ENCODE results near the gene DDX39B.

Gene DDX39B

DNA sequence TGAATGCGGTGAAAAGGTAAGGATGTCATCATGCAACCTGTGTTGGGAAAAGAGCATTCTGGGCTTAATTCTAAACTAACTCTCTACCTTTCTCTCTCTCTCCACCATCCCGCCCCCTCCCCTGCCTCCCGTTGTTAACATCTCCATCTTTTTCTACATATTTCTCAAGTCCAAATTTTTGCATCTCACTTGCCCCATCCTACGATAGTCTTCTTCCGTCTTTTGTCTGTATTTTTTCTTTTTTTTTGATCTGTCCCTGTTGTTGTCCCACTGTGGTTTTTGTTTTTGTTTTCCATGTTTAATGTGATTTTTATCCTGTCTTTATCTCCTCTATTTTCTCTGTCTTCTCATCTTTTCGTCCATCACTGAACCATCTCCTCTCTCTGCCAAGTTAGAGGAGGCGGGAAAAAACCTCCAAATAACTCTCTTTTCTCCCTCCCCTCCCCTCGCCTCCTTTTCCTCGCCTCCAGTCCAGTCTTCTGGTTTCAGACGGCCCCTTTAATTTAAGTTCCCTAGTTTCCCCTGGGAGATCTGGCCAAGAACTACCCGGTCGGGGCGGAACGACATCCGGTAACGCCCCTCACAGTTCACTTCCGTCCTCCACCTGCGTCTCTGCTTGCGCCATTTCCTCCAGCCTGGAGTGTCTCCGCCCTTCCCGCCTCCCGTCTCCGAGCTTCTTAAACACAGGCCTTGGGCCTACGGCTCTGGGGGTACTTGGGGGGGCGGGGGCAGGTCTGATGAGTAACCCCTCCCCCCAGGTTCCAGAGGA is 5.3 kb upstream of the DDX39B start, which contains the start of gene NFKBIL1:
NFKBIL1 (plus strand) TSS at position 651 of the 769 bp plus-strand sequence; CDS start at position 738, 87 bp downstream.
- DNase-seq = peak; percentile 43

DNA sequence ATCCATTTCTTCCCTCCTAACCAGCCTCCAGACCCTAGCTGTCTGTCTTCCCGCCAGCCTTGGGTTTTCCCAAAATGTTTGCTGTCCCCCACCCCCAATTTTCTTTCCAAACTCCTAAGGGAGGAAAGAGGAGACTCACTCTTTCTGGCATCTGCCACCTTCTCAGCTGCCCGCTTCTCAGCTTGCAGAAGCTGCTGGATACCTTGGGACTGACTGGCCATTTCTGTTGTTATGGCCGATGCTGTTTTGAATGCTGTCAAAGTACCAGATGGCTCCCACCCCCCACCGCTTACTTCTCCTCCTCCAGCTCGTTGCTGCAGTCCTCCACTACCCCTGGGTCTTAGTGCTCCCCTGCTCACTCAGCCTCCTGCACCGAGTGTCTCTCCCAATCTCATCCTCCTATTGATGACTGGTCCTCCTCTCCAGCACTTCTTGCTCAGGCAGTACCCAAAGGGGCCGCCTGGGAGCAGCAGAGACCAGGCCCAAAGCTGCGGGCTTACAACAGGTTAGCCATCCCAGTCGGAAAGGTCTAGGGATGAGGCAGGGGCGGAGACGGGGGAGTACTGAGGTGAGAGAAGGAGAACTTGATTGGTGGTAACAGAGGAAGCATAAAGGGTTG is 4.6 kb upstream of the DDX39B start, which contains the start of gene ATP6V1G2:
ATP6V1G2 (minus strand) TSS at position 270 of the 619 bp plus-strand sequence; CDS start at position 221, 49 bp downstream.
- peak; percentile 49 for DNase-seq

DNA sequence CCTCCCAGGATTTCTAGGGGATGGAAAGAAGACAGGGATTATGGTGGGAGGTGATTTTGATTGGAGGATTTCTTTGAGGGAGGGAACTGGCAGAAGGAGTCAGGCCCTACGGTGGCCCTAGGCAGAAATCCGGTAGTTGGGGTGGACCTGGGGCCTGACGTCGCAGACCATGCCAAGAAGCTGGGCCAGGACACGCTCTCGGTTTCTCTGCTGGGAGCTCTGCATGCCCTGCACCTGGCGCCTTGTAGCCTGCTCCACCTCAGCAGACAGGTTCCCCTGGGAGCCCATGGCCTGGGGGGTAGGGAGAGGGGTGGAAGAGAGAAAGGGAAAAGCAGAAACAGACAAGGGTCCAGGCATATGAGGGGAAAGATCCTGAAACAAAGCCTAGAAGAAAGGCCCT is 3.5 kb upstream of the DDX39B start:
- no peak for DNase-seq

DNA sequence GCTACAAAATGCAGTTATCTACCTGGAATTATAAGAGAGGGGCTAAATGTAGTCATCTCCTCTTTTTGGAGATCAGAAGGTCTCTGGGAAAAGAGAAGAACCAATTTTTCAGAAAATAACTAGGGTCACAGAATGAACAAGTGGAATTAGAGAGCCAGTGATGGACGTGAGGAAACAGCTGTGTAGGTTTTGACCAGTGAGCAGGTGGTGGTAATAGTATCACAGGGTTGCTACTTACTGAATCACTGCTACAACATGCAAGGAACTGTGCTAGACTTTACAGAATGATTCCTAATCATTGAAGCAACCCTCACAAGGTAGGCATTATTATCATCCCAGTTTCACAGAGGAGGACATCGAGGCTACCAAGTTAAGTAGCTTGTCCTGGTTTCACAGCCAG is 2.9 kb upstream of the DDX39B start:
- DNase-seq = no peak

DNA sequence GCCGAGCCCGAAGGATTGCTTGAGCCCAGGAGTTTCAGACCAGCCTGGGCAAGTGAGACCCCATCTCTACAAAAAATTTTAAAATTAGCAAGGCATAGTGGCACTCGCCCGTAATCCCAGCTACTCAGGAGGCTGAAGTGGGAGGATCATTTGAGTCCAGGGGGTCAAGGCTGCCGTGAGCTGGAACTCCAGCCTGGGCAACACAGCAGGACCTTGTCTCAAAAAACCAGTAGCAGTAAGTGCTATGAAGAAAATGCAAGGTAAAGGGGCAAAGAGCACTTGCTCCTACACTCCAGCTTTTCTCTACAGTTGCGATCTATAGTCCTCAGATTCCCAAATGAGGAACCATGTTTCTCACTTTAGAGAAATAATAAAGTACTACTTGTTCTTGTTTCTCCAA is 1.8 kb upstream of the DDX39B start:
- DNase-seq = no peak

DNA sequence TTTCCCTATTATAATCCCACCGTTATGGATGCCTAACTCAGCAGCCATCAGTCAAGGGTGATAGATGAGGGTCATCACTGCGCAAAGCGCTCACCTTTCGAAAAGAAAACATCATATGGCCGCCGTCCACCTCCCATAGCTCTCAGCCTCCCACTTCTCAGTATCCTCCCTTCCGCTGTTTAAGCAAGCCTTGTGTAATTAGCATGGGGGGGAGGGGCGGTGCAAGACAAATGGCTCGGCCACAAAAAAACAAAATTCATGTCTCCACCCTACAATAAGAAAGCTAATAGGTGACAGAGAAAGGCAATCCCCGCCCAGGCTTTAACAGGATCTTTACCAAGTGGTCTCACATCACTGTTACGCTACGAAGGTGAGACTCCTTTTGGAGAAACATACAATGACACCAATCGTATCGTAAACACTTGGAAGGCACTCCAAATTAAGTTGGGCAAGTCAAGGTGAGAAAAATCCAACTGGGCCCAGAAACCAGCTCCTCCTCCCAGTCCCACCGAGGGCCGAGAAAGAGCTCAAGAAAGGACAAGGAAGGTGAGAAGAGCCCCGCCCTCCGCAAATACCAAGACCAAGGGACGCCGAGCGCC is 645 bp downstream of the DDX39B start:
- DNase-seq = no peak

DNA sequence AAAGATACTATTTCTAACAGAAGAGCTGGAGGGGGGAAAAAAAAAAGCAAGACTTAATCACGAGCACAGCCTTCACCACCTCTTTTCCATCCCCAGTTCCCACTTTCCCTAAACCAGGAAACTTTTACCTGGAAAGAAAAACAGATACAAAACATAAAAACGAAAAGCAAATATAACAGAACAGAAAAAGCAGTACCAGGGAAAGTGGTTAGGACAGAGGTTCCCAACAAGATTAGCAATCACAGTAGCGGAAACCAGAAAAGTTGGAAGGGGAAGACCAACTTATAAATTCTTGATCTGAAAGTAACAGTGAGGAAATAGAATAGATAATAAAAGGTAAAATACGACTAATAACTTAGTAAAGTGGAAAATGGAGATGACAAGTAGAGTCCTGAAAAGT is 1.2 kb downstream of the DDX39B start:
- DNase-seq = no peak

DNA sequence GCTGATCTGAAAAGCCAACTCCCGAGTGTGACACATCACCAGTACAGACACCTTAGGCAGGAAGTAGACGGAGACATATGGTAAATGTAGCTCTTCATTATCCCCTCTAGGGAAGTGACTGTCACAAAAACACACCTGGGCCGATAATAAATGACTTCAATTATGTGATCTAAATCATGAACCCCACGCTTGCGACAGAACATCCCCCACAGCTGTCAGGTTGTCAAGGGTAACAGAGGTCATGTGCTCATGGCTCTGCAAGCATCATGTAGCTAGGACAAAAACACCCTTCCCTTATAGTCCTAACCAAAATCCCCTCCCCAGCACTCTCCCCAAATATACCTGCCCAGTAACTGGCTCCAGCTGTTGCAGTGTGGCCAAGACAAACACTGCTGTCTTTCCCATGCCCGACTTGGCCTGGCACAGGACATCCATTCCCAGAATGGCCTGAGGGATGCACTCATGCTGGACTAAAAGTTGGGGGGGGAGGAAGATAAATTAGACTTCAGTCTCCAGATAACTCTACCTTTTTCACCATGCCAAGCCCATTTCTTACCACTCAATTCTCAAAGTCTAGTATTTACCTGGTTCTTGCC is 2.9 kb downstream of the DDX39B start:
- DNase-seq = no peak

DNA sequence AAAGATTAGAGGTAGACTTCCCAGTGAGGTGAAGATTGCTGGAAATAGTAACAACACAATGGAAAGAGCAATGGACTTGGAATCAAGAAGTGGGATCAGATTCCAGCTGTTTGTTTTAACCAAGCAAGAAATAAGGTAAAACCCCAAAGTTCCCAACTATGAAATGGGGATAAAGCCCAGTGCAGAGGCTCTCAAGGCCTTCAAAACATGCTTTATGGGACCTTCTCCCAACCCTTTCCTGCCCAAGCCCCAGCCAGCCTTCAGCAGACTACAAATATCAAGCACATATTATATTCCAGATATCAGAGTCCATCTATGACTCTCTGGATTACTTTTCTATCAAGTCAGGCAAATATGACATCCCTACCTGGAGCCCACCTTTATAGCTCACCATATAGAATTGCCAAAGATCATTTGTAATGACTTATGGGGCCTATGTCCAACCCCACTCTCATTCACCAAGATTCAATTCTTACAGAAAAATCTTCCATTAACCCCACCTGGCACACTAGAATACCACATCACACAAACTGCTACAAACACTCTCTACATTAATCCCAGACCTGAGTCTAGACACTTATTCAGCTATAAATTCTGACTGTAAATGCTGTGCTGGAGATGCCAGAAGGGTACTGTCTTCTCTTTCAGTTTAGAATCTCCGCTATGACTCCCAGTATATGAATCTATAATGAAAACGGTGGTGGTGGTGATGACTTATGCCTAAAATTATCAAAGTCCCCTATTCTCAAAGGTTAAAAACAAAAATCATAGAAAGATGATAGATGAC is 6.1 kb downstream of the DDX39B start:
- no peak for DNase-seq

DNA sequence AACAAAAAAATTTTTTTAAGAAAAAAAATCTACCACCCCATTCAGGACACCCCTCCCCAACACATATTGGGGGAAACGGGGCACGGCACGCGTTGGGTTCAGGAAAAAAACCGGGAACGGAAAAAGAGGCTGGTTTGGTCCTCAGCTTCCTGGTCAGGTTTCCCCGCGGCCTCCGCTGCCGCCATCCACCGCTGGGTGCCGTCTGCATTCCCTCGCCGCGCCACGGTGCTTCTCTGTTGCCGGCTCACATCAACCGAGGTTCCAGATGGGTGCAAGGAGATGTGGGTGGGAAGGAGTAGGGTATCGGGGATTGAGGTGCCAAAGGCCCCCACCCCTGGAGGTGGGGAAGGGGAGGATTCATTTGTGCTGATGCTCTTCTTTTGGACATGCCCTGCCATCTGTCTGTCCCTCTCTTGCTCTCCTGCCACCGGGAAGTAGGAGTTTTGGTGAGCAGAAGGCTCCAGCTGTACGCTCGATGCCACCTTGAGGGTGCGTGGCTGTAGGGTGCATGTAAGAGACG is 7.2 kb downstream of the DDX39B start:
- no peak for DNase-seq

DNA sequence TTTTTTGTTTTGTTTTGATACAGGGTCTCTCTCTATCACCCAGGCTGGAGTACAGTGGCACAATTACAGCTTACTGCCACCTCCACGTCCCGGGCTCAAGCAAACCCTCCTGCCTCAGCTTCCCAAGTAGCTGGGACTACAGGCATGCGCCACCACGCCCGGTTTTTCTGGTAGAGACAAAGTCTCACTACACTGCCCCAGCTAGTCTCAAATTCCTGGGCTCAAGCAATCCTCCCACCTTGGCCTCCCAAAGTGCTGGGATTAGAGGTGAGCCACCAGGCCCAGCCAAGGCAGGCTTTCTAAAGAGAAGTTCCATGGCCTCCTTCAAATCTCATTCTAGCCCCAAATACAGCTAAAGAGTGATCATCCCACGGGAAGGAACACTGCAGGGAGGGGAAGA is 7.8 kb downstream of the DDX39B start:
- no peak for DNase-seq

DNA sequence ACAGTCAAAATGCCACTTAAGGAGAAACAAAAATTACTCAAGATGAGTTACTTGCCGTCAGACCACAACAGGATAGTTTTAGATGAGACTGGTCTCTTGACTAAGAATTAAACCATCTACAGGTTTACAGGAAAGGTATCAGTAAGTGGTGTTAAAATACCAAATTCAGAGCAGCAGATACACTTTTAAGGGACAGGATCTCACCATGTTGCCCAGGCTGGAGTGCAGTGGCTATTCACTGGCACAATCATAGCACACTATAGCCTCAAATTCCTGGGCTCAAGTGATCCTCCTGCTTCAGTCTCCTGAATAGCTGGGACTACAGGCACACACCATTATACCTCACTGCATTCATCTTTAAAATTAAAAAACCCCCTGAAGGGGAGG is 8.4 kb downstream of the DDX39B start:
- DNase-seq = no peak

DNA sequence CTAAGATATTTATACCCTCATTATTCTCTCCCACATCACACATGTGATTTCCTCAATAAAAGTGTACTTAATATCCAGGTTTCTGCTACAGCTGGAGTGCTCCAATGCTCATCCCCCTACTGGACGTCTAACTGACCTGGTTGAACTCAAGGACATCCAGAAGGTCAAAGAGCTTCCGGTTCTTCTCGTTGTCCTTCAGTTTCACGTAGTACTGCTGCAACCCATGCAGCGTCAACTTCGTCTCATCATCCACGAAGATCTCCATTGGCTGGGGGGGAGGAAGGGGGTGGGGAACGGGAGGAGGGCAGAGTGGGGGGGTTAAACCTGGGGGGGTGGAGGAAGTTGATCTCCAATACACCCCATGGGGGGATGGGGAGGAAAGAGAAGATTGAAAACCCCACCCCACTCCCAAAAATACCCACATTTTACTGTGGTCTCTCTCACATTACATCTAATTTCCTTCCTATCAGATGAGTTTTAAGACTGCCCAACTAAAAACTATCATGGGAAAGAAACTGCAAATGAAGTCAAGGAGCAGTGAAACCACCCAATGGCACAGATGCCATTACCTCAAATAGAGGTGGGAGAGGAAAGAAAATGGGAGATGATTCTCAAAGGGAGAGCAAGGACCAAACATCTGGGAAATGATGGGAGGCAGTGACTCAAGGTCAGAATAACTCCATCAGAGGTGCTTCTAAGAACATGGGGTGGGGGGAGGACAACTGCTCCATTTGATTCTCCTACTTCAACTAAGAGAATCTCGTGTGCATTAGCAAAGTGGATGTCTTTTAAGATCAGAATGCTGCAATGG is 9.0 kb downstream of the DDX39B start:
- DNase-seq = no peak

DNA sequence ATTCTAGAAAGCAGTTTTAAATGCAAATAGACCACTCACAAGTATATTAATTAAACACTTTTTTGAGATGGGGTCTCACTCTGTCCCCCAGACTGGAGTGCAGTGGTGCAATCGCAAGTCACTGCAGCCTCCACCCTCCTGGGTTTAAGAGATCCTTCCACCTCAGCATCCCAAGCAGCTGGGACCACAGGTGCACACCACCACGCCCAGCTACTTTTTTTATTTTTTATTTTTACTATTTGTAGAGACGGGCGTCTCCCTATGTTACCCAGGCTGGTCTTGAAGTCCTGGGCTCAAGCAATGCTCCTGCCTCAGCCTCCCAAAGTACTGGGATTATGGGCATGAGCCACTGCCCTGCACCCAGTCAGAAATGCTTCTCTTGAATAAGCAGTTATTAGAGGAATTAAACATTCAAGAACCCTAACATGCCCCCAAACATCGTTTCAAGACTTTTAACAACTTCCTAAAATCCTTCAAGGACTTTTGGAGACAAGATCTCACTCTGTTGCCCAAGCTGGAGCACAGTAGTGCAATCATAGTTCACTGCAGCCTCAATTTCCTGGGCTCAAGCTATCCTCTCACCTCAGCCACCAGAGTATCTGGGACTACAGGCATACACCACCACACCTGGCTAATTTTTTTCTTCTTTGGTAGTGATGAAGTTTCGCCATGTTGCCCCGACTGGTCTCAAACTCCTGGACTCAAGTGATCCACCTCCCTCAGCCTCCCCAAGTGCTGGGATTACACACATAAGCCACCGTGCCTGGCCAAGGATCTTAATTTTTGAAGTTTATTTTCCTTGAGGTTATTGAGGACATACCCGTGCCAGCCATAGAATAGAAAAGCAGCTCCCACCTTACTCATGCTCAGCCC is 9.8 kb downstream of the DDX39B start:
- no peak for DNase-seq

DNA sequence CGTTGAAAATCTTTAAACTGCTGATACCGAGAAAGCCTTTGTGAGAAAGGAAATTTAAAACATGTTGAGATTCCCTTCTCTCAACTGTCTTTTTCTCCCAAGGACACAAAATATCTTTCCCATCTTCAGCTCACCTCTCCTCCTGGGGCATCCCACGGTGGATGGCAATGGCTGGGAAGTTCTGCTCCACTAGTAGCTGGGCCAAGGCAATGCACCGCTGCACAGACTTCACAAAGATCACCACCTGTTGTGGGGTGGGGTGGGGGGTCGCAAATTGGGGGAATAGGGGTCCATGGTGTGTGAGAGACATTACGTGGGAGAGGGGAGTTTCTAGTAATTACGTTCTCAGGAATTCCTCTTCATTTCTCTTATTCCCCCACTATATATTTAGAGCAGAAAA is 10.6 kb downstream of the DDX39B start:
- DNase-seq = no peak

DNA sequence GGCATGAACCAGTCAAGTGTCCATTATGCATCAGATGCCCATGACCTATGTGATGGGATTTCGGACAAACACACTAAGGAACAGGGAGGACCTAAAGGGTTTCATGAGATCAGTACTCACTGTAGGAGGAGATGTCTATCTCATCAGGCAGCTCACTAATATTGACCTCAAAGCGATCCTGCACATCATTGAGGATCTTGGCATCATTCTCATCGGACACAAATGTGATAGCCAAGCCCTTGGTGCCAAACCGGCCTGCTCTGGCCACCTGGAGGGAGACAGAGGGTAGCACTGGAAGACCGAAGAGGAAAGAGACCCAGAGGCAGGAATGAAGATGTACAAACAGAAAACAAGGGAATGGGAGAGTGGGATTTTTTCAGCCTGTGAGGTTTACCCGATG is 11.1 kb downstream of the DDX39B start:
- DNase-seq = no peak

DNA sequence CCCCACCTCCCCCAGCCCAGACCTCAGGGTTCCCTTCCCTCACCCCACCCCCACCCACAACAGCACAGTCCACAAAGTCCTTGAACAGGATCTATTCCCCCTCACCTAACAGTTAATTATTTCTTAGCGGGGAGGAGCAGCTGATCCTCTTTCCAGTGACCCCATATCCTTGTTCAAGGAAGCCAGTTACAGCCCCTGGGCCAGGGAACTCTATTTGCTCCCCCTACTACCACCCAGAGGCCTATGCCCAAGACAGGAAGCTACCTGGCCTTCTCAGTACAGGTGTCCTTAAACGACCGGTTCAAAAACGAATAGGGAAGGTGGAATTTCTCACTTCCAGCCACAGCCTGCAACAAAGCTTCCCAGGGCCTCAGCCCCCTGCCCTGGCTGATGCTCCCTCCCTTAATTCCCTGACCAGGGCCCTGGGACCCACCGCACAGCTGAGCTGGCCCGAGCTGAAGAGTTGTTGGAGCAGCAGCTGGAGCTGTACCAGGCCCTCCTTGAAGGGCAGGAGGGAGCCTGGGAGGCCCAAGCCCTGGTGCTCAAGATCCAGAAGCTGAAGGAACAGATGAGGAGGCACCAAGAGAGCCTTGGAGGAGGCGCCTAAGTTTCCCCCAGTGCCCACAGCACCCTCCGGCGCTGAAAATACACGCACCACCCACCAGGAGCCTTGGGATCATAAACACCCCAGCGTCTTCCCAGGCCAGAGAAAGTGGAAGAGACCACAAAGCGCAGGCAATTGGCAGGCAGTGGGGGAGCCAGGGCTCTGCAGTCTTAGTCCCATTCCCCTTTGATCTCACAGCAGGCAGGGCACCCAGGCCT is 12.3 kb downstream of the DDX39B start:
- no peak for DNase-seq

DNA sequence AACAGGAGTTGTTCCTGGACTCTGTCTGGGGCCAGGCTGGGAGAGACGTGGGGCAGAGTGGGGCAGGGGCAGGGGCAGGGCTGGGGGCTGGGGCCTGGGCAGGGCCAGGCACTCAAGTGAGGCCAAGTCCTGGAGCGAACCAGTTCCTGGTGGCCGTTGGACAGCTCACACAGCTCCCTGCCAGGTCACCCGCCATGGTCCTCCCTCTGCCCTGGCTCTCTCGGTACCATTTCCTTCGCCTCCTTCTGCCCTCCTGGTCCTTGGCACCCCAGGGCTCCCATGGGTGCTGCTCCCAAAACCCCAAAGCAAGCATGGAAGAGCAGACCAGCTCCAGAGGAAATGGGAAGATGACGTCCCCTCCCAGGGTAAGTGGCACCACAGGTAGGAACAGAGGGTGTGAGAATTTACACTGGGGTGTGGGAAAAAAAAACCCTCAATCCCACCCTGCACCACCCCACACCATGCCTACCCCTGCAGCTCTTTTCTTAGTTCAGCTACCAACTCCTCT is 12.9 kb downstream of the DDX39B start, which contains the start of gene MCCD1:
MCCD1 (plus strand) TSS at position 142 of the 508 bp plus-strand sequence; CDS start at position 195, 53 bp downstream.
- DNase-seq = no peak

DNA sequence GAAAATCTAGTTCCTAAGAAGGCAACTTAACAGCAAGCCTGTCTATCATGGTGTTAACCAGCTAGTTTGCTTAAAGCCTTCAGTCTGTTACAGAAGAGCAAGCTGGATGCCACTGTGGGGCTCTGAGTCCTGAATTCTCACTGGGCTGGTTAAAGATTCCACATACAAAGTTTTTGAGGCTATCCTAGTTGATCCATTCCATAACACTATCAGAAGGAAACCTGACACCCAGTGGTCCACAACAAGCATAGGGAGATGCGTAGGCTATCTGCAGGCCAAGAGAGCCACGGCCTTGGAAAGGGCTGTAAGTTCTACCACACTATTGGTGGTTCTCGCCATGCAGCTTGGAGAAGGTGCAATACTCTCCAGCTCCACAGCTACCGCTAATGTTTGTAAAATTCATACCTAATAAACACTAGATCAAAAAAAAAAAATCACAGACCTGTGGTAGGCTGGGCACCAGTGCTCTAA is 13.5 kb downstream of the DDX39B start:
- DNase-seq = no peak
